Fibroblast of the aortic adventitia (primary cell): Measurements from ENCODE around the gene EFNB2. TPM values are rescaled to one million over a fixed set of nuclear protein-coding genes. Genes with fewer than 3 reads are reported as not detected.
A peak's percentile ranks its signal among the peaks of the same experiment; 100 is the strongest.

Source experiments
- DNase-seq: peaks from one replicate; pipeline ENCODE4 v3.0.0-alpha.2; 2010; ENCODE audit warnings: low read depth
- H3K4me3 ChIP-seq: 2 replicates; pipeline ENCODE4 v1.5.1; 2011; ENCODE audit warnings: low read depth, mild to moderate bottlenecking, control low read depth, low read length, moderate library complexity
- CTCF ChIP-seq: IDR thresholded peaks from 2 replicates; pipeline ENCODE4 v1.5.1; 2011; ENCODE audit warnings: mild to moderate bottlenecking, low read length, control low read depth, inconsistent platforms; ENCODE audit not compliant: insufficient read depth
- total RNA-seq: library from RNA; depleted of rRNA; stranded (reverse); fragments of >200 nt; gene quantifications from 2 replicates; pipeline ENCODE4 v1.2.3, GENCODE V29; 2012; ENCODE audit warnings: low replicate concordance

EFNB2 gene
- total RNA-seq, 1 donor, result 5.5 TPM

GRCh38 chr13:106569233-106570095 is 34.0 kb upstream of the EFNB2 start:
- H3K4me3 ChIP-seq, result no peak overlapping the region
- no peak for DNase-seq
- no peak for TF ChIP-seq CTCF

- H3K4me3 ChIP-seq, result peak overlapping the region; percentile 62
Observed at GRCh38 chr13:106568299-106569003, 33.0 kb upstream of the EFNB2 start.

GRCh38 chr13:106567474-106568298 is 32.2 kb upstream of the EFNB2 start, which contains the start of gene ARGLU1:
TSS of gene ARGLU1 (minus strand) at chr13:106568137. CDS start at chr13:106567919, 218 bp downstream.
- DNase-seq, result peak; percentile 88
- TF ChIP-seq CTCF, result no peak
- H3K4me3 ChIP-seq, result peak within 1 kb of the TSS; percentile 87

More at GRCh38 chr13:106568299-106569003, 33.0 kb upstream of the EFNB2 start:
- no peak for DNase-seq
- no peak for TF ChIP-seq CTCF

GRCh38 chr13:106566641-106567473 is 31.4 kb upstream of the EFNB2 start:
- peak overlapping the region; percentile 87 for H3K4me3 ChIP-seq
- DNase-seq, result peak; percentile 52
- no peak for TF ChIP-seq CTCF

GRCh38 chr13:106565127-106565775 is 29.8 kb upstream of the EFNB2 start:
- no peak for TF ChIP-seq CTCF
- peak overlapping the region; percentile 87 for H3K4me3 ChIP-seq

More at GRCh38 chr13:106565127-106565775, 29.8 kb upstream of the EFNB2 start:
- no peak for DNase-seq
